Activated CD4-positive, alpha-beta T cell treated with anti-CD3 and anti-CD28 coated beads, Interleukin-2, amount 50 U/mL, for 24 hours (primary cell): ENCODE measurements around the gene ARFGAP1.
"Not testable (repeated sequence)": the region's sequence is repeated elsewhere in the genome, so short reads cannot be mapped to it uniquely, and the experiment has no call there.

Experiments
- DNase-seq, 2 donors: peaks; one replicate each; pipeline ENCODE4 v3.0.0-alpha.2; 2020; ENCODE audit warnings: low read depth in 1 of 2, low spot score in 1 of 2

The ARFGAP1 gene

GRCh38 chr20:63240004-63240403 lies 32.6 kb upstream of the ARFGAP1 start:
- DNase-seq, result no peak

DNA sequence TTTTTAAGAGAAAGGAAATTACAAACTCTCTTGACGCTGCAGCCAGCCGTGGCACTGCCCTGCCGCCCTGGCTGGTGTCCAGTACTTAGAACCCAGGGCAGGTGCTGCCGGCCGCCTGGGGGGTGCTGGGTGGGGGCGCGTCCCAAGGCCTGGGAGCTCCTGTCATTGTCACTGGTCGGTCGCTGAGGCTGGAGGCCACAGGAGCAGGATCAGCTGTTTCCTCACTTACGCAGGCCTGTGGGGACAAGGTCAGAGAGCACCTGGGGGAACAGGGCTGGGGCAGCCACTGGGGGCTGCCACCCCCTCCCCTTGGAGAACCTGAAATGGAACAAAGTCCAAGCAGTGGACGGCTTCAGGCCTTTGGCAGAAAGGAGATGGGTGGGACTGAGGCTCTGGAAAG lies 31.3 kb upstream of the ARFGAP1 start:
- DNase-seq, result no peak

- DNase-seq, result no peak
Measured at GRCh38 chr20:63242736-63243135, 29.9 kb upstream of the ARFGAP1 start.

DNA sequence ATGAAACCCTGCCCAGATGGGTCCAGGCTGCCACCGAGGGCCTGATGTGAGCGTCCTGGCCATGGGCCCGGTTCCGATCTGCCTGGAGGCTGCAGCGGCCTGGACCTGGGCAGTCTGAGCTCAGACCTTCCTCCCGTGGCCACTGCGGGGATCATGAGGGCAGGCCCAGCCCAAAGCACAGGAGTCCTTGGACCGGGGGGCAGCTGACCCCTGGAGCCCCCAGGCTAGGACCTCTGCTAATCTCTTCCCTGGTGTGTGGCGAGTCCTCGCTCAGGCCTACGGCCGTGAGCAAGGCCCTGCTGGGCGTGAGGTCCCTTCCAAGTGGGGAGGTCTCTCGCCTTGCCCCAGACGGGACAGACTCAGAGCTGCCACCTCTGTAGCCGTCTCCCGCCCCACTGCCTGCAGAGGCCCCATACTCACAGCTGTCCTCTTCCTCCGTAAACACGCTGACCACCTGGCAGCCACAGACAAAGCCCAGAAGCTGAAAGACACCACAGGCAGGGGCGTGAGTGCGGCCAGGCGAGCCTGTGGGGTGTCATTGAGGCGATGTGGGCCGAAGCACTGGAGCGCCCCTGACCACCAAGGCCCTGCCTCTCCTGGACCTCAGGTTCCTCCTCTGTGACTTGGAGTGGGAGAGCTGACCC lies 28.9 kb upstream of the ARFGAP1 start:
- no peak for DNase-seq

DNA sequence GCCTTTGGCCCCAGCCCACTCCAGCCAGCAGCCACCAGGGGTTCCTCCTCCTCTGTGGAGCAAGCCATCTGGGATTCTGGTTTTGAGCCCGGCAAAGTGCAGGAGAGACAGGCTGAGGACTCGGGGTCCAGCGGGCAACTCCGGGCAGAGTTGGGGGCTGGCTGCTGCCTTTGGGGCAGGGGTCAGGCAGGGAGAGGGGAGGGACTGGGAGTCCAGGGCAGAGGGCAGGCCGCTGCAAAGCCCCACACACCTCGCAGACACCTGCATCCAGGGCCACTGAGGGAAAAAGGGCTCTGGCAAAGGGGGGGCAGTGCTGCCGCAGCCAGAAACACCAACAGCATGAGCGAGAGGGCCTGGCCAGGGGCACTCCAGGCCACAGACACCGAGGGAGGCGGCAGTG lies 28.1 kb upstream of the ARFGAP1 start:
- DNase-seq, result no peak

- DNase-seq, result no peak
Measured at GRCh38 chr20:63246490-63247288, 25.9 kb upstream of the ARFGAP1 start.

- no peak for DNase-seq
Measured at GRCh38 chr20:63247671-63248228, 24.9 kb upstream of the ARFGAP1 start.

- no peak for DNase-seq
Measured at GRCh38 chr20:63248835-63249591, 23.6 kb upstream of the ARFGAP1 start.

GRCh38 chr20:63249891-63250290 lies 22.7 kb upstream of the ARFGAP1 start:
- DNase-seq, result no peak

DNA sequence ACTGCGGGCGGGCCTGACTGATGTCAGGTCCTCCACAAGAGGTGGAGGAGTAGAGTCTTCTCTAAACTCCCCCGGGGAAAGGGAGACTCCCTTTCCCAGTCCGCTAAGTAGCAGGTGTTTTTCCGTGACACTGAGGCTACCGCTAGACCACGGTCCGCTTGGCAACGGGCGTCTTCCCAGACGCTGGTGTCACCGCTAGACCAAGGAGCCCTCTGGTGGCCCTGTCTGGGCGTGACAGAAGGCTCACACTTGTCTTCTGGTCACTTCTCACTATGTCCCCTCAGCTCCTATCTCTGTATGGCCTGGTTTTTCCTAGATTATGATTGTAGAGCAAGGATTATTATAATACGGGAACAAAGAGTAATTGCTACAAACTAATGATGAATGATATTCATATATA lies 21.3 kb upstream of the ARFGAP1 start:
- not testable (repeated sequence) for DNase-seq

DNA sequence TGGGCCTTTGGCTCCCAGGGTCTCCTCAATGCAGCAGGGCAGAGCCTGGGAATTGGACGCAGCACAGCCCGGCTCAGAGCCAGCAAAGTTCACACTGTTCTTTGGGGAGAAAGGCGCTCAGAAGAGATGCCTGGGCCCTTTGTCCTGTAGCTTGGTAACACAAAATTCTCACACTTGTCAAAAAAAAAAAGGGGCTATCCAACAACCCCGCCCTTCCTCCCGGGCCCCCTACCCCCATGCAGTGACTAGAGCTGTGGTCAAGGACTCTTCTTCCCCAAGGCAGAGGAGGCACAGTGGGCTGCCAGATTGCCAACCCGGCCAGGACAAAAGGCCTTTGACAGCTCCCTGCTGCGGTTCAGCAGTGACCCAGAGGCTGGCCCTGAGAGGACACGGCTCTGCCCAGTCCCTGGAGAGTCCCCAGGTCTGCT lies 20.3 kb upstream of the ARFGAP1 start:
- DNase-seq, result no peak

DNA sequence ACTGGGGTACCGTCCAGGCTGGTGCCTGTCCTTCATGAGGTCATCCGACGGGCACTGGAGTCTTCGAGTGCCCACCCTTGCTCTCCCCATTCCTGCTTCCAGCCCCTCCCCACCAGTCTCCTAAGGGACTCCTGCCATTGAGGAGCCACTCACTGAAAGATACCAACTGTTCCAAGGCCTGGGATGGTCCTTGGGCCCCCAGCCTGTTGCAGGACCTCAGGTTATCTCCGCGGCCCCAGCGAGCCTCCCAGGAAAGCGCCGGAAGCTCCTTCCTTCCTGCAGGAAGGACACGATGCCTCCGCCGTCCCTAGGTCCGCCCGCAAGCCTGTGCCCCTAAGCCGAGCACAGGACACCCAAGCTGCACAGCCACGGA lies 19.6 kb upstream of the ARFGAP1 start:
- DNase-seq, result no peak

DNA sequence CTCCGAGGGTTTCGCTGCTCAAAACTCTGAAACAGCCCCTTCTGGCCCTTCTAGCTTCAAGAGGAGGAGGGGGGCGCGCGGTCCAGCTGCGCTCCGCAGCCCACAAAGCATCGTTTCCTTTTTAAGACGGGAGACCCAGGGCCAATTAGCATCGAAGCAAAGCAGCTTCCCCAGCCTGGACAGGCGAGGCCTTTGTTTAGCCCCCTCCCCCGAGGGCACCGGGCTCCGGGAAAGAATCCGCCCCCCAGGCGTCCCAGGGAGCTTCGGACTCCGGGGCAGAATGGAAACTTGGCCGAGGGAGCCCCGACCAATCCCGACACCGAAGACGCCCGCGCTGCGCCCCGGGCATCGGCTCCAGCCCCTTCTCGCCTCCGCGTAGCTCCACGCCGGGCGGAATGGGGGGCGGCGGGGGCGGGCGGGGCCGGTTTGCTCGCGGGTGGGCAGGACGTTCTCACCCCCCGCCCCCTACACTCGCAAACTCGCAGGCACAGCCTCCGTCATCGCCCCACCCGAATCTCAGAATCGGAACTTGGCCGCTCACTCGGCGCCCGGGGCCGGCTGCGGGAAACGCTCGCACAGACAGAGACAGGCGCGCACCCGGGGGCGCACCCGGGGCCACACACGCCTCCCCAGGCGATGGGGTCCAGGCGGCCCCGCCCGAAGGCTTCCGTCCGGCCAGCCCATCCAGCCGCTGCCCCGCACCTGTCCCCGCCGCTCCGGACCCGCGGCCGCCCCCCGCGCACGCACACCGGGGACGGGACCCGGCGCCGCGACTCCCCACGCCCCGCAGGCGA lies 19.0 kb upstream of the ARFGAP1 start:
- DNase-seq, result no peak

- no peak for DNase-seq
Measured at GRCh38 chr20:63254232-63254605, 18.4 kb upstream of the ARFGAP1 start, which contains the start of gene NKAIN4. NKAIN4 (minus strand) TSS chr20:63254463; CDS start chr20:63254450, 13 bp downstream.

- DNase-seq, result no peak
Measured at GRCh38 chr20:63254606-63255384, 17.8 kb upstream of the ARFGAP1 start.

GRCh38 chr20:63255931-63256704 lies 16.5 kb upstream of the ARFGAP1 start:
- DNase-seq, result no peak

DNA sequence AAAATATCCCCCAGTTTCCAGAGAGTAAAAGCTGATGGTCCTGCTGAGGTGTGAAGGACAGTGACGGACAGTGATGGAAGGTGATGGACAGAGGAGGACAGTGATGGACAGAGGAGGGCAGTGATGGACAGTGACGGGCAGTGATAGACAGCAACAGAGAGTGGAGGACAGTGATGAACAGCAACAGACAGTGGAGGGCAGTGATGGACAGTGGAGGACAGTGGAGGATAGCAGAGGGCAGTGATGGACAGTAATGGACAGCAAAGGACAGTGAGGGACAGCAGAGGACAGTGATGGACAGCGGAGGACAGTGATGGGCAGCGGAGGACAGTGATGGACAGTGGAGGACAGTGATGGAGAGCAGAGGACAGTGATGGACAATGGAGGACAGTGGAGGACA lies 15.7 kb upstream of the ARFGAP1 start:
- DNase-seq, result no peak

- no peak for DNase-seq
Measured at GRCh38 chr20:63257629-63258028, 15.0 kb upstream of the ARFGAP1 start.

DNA sequence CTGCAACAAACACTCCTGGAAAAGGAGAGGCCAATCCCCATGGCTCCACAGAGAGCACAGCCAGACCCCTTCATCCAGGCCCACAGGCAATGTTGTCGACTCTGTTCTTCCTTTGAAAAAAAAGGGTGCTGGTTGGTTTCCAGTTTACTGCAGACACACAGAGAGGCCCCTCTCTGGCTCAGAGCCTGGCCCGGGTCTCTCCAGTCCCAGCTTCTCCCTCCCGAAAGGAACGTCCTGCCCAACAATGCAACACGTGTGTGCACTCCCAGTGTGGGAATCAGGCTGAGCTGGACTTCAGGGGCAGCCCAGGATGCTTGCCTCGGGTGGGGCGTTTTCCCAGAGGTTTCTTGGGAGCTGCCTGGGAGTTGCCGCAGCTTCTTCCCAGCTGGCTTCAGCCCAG lies 13.8 kb upstream of the ARFGAP1 start:
- DNase-seq, result no peak
